Embryonic facial prominence (tissue), 1 donor: ENCODE measurements around the gene C22orf39.

ENCODE experiments used
- DNase-seq: peaks from one replicate; pipeline ENCODE4 v3.0.0-alpha.2; 2016; ENCODE audit errors: extremely low spot score

C22orf39 gene

GRCh38 chr22:19430890-19431541 is 16.5 kb downstream of the C22orf39 start:
- no peak for DNase-seq

- DNase-seq = no peak
Measured at GRCh38 chr22:19429950-19430889, 17.3 kb downstream of the C22orf39 start.

- no peak for DNase-seq
Measured at GRCh38 chr22:19424186-19424500, 23.4 kb downstream of the C22orf39 start.

- no peak for DNase-seq
Measured at GRCh38 chr22:19422440-19423301, 24.8 kb downstream of the C22orf39 start.

GRCh38 chr22:19420321-19420720 is 27.2 kb downstream of the C22orf39 start:
- no peak for DNase-seq

GRCh38 chr22:19419464-19420178 is 27.9 kb downstream of the C22orf39 start:
- DNase-seq = no peak

- no peak for DNase-seq
Measured at GRCh38 chr22:19419086-19419463, 28.4 kb downstream of the C22orf39 start.

- DNase-seq = no peak
Measured at GRCh38 chr22:19412923-19413322, 34.6 kb downstream of the C22orf39 start.

GRCh38 chr22:19412478-19412877 is 35.0 kb downstream of the C22orf39 start:
- DNase-seq = no peak

- no peak for DNase-seq
Measured at GRCh38 chr22:19411690-19412045, 35.8 kb downstream of the C22orf39 start.

GRCh38 chr22:19410941-19411689 is 36.4 kb downstream of the C22orf39 start:
- DNase-seq = no peak

- DNase-seq = no peak
Measured at GRCh38 chr22:19407649-19408606, 39.6 kb downstream of the C22orf39 start.

- DNase-seq = no peak
Measured at GRCh38 chr22:19406846-19407245, 40.7 kb downstream of the C22orf39 start.

- no peak for DNase-seq
Measured at GRCh38 chr22:19406281-19406811, 41.2 kb downstream of the C22orf39 start.

GRCh38 chr22:19405652-19406051 is 41.9 kb downstream of the C22orf39 start:
- DNase-seq = no peak

GRCh38 chr22:19405133-19405532 is 42.4 kb downstream of the C22orf39 start:
- DNase-seq = no peak

- DNase-seq = no peak
Measured at GRCh38 chr22:19404676-19405075, 42.8 kb downstream of the C22orf39 start.

GRCh38 chr22:19402642-19403191 is 44.8 kb downstream of the C22orf39 start:
- DNase-seq = no peak

GRCh38 chr22:19401483-19401882 is 46.0 kb downstream of the C22orf39 start:
- no peak for DNase-seq
